OCI-LY7 (cell line): ENCODE measurements around the gene PITPNC1. TPM values are rescaled to one million over a fixed set of nuclear protein-coding genes. Genes with fewer than 3 reads are reported as not detected.

Source experiments
- BruUV-seq: library from RNA; stranded (reverse); fragments of 400-500 nt; replicated peaks from 2 replicates; lab custom pipeline; 2021; lab: Mats Ljungman, UMichigan
- CTCF ChIA-PET: fragments of 300-600 bp; sonication (Branson Sonifier 250); formaldehyde crosslinking; loops from one replicate; lab custom pipeline; 2022; ENCODE audit warnings: antibody characterized with exemption; ENCODE audit not compliant: unreplicated experiment; lab: Charles Lee
- POLR2A ChIA-PET: fragments of 300-600 bp; sonication (Branson Sonifier 250); formaldehyde crosslinking; loops from one replicate; lab custom pipeline; 2022; ENCODE audit warnings: antibody characterized with exemption; lab: Charles Lee
- DNase-seq: peaks from one replicate; pipeline ENCODE4 v3.0.0-alpha.2; 2015; ENCODE audit warnings: low spot score
- H2AFZ ChIP-seq: fragments of 200-600 bp; sonication (generic), shearing (Covaris generic); 2 replicates; pipeline ENCODE4 v1.6.1; 2014; ENCODE audit warnings: mild to moderate bottlenecking, antibody characterized with exemption, low read length, moderate library complexity
- H3K27ac ChIP-seq: fragments of 200-600 bp; sonication (generic); 2 replicates; pipeline ENCODE4 v1.5.1; 2014; ENCODE audit warnings: mixed run types, low read depth, mild to moderate bottlenecking, moderate library complexity, low read length, inconsistent platforms; ENCODE audit not compliant: poor library complexity, severe bottlenecking
- H3K36me3 ChIP-seq: fragments of 200-600 bp; sonication (generic); 2 replicates; pipeline ENCODE4 v1.6.1; 2014; ENCODE audit warnings: mild to moderate bottlenecking, antibody characterized with exemption, low read length, moderate library complexity, mixed read lengths; ENCODE audit not compliant: insufficient read depth
- H3K4me1 ChIP-seq: fragments of 200-600 bp; sonication (generic); 2 replicates; pipeline ENCODE4 v1.5.1; 2014; ENCODE audit warnings: mild to moderate bottlenecking, low read length; ENCODE audit not compliant: insufficient read depth, poor library complexity, severe bottlenecking
- H3K4me2 ChIP-seq: fragments of 200-600 bp; sonication (generic); 2 replicates; pipeline ENCODE4 v1.6.1; 2014; ENCODE audit warnings: mild to moderate bottlenecking, low read length
- H3K4me3 ChIP-seq: fragments of 200-600 bp; sonication (generic); 2 replicates; pipeline ENCODE4 v1.5.1; 2014; ENCODE audit warnings: mild to moderate bottlenecking, low read depth, low read length; ENCODE audit not compliant: poor library complexity, severe bottlenecking
- H3K79me2 ChIP-seq: fragments of 200-600 bp; sonication (generic); 2 replicates; pipeline ENCODE4 v1.6.1; 2016; ENCODE audit warnings: low read depth, mild to moderate bottlenecking, low read length, moderate library complexity, mixed read lengths; ENCODE audit not compliant: insufficient read depth
- H3K9me2 ChIP-seq: fragments of 200-600 bp; sonication (generic); 2 replicates; pipeline ENCODE4 v1.6.1; 2016; ENCODE audit warnings: mild to moderate bottlenecking, low read length, mixed read lengths; ENCODE audit not compliant: insufficient read depth
- H3K9me3 ChIP-seq: fragments of 200-600 bp; sonication (generic); 2 replicates; pipeline ENCODE4 v1.6.1; 2014; ENCODE audit warnings: mild to moderate bottlenecking, mixed run types, low read length, mixed read lengths
- H4K20me1 ChIP-seq: fragments of 200-600 bp; sonication (generic); 2 replicates; pipeline ENCODE4 v1.6.1; 2014; ENCODE audit warnings: mild to moderate bottlenecking, antibody characterized with exemption, low read length, moderate library complexity, mixed read lengths; ENCODE audit not compliant: insufficient read depth
- CTCF ChIP-seq: fragments of 200-600 bp; sonication (generic); conservative IDR thresholded peaks from 2 replicates; pipeline ENCODE4 v1.5.1; 2014; ENCODE audit warnings: mild to moderate bottlenecking, antibody characterized with exemption, low read length, moderate library complexity, mixed read lengths
- EZH2phosphoT487 ChIP-seq: fragments of 200-600 bp; sonication (generic); IDR thresholded peaks from 2 replicates; pipeline ENCODE4 v1.6.1; 2018; ENCODE audit warnings: low read depth, borderline replicate concordance, mild to moderate bottlenecking, mixed run types, antibody characterized with exemption, low read length, moderate library complexity, mixed read lengths
- intact Hi-C: fragments of 100-400 bp; cut with micrococcal nuclease; formaldehyde crosslinking; loops from one replicate; pipeline ENCODE4 v1.10.0; 2022; ENCODE audit not compliant: unreplicated experiment
- total RNA-seq, 2 experiments: library from RNA; depleted of rRNA in 1 of 2; stranded (reverse); fragments of >200 nt in 1 of 2; shearing (Covaris generic) in 1 of 2; gene quantifications; 2 replicates each; pipeline ENCODE4 v1.2.3, GENCODE V29; 2014 to 2022

PITPNC1 gene
- total RNA-seq, 2 experiments from 2014 or later, result 14.3 to 21.1 TPM

- no peak overlapping the region for H3K27ac ChIP-seq
- no peaks in the 10 kb centered on the region for H3K9me3 ChIP-seq
- ChIA-PET CTCF (no interaction called here), POLR2A (no interaction called here)
- H3K4me2 ChIP-seq, result no peak overlapping the region
- H3K79me2 ChIP-seq, result peaks cover 4% of the 10 kb centered on the region; the same call in 1 of the 2 replicates
- H4K20me1 ChIP-seq, result no peaks in the 10 kb centered on the region
- no peaks in the 10 kb centered on the region for H3K36me3 ChIP-seq
- no peaks in the 10 kb centered on the region for H3K9me2 ChIP-seq
- H2AFZ ChIP-seq, result no peak overlapping the region
- no peak overlapping the region for H3K4me3 ChIP-seq
- peaks cover 28% of the 10 kb centered on the region for H3K4me1 ChIP-seq
- BruUV-seq, result no TSS peak
- no peak for DNase-seq
- TF ChIP-seq EZH2phosphoT487 (no peak), CTCF (no peak)
- intact Hi-C loops, result no loop called here
Observed at GRCh38 chr17:67439269-67439668, 62.2 kb downstream of the PITPNC1 start.

- peaks cover 4% of the 10 kb centered on the region; the same call in 1 of the 2 replicates for H3K79me2 ChIP-seq
- no peak for DNase-seq
- intact Hi-C loops, result no loop called here
- no peaks in the 10 kb centered on the region for H4K20me1 ChIP-seq
- BruUV-seq, result no TSS peak
- H3K36me3 ChIP-seq, result no peaks in the 10 kb centered on the region
- no peaks in the 10 kb centered on the region for H3K9me2 ChIP-seq
- POLR2A ChIA-PET, result interaction anchor here (0.6 to 2.6 kb wide), 9 partner anchors 8 to 715 kb away, joined by 3 to 23 read pairs (median 5); no protein-coding TSS in a partner anchor
- H2AFZ ChIP-seq, result peak overlapping the region; percentile 83; the same call in 1 of the 2 replicates
- peak overlapping the region; percentile 85 for H3K27ac ChIP-seq
- peak overlapping the region; percentile 69 for H3K4me2 ChIP-seq
- H3K9me3 ChIP-seq, result no peaks in the 10 kb centered on the region
- CTCF ChIA-PET, result no interaction called here
- no peak for TF ChIP-seq CTCF
- no peak for TF ChIP-seq EZH2phosphoT487
- H3K4me3 ChIP-seq, result peak overlapping the region; percentile 51
- peaks cover 28% of the 10 kb centered on the region for H3K4me1 ChIP-seq
Observed at GRCh38 chr17:67440277-67441051, 63.4 kb downstream of the PITPNC1 start.
